GM12801 (cell line): ENCODE measurements around the gene PLA2R1.

Source experiments
- CTCF ChIP-seq: IDR thresholded peaks from one replicate; pipeline ENCODE4 v1.5.1; 2011; ENCODE audit warnings: control low read depth; ENCODE audit not compliant: insufficient read length; ENCODE audit errors: extremely low read depth

PLA2R1 gene

GRCh38 chr2:160076914-160077313, 14.5 kb upstream of the PLA2R1 start:
- no peak for TF ChIP-seq CTCF

GRCh38 chr2:160076241-160076640, 13.8 kb upstream of the PLA2R1 start:
- no peak for TF ChIP-seq CTCF

GRCh38 chr2:160075171-160075570, 12.8 kb upstream of the PLA2R1 start:
- no peak for TF ChIP-seq CTCF

- TF ChIP-seq CTCF = no peak
Measured at GRCh38 chr2:160073284-160073888, 11.0 kb upstream of the PLA2R1 start.

- TF ChIP-seq CTCF = no peak
Measured at GRCh38 chr2:160068906-160069305, 6.5 kb upstream of the PLA2R1 start.

- TF ChIP-seq CTCF = no peak
Measured at GRCh38 chr2:160064916-160065315, 2.5 kb upstream of the PLA2R1 start.

- no peak for TF ChIP-seq CTCF
Measured at GRCh38 chr2:160063879-160064612, 1.6 kb upstream of the PLA2R1 start.
